ENCODE results near the gene SAV1.
"Not testable (repeated sequence)": the region's sequence is repeated elsewhere in the genome, so short reads cannot be mapped to it uniquely, and the experiment has no call there.

GRCh38 chr14:50694260-50694659 lies 26.2 kb upstream of the SAV1 start:
- not testable (repeated sequence) for TF ChIP-seq IKZF2 (IDR thresholded peaks at IDR 0.05); SP1 (IDR thresholded peaks at IDR 0.05; ENCODE audit: low read depth, low read length); CTCF (IDR thresholded peaks at IDR 0.05 in 2 of 3, conservative IDR thresholded peaks at IDR 0.05 in 1 of 3; ENCODE audit: control insufficient read depth in 2 of 3, extremely low read depth in 1 of 3, insufficient read depth in 1 of 3, low read depth in 3 of 3, low read length in 3 of 3); BRCA1 (IDR thresholded peaks at IDR 0.05; ENCODE audit: low read depth, low read length); USF2 (IDR thresholded peaks at IDR 0.05; ENCODE audit: borderline replicate concordance, low read depth, low read length); NFIC (IDR thresholded peaks at IDR 0.05; ENCODE audit: low read depth, low read length); ZSCAN29 (IDR thresholded peaks at IDR 0.05); POLR2AphosphoS5 (IDR thresholded peaks at IDR 0.05; ENCODE audit: low read length); PKNOX1 (IDR thresholded peaks at IDR 0.05); MXI1 (IDR thresholded peaks at IDR 0.05; ENCODE audit: low read depth, low read length)

All from GM12878 (cell line).